HepG2 (cell line): Measurements from ENCODE around the gene PIK3R1.

Source experiments
- EP300 ChIP-seq, 3 experiments: sonication (generic) in 1 of 3; formaldehyde crosslinking in 1 of 3; IDR thresholded peaks; 2 replicates each; pipeline versions ENCODE4 v1.5.1 to v1.6.1; 2011 to 2020; ENCODE audit warnings: low read depth in 2 of 3, low read length in 2 of 3, borderline replicate concordance in 1 of 3, improper control_type of control experiment in 1 of 3, mild to moderate bottlenecking in 1 of 3, missing genetic modification reagents in 1 of 3, moderate library complexity in 1 of 3
- HMGA1 ChIP-seq: sonication (generic); formaldehyde crosslinking; conservative IDR thresholded peaks from 2 replicates; pipeline ENCODE4 v1.4.0; 2020; ENCODE audit warnings: missing genetic modification reagents
- POLR2AphosphoS5 ChIP-seq: IDR thresholded peaks from 2 replicates; pipeline ENCODE4 v1.6.1; 2012; ENCODE audit warnings: low read depth, low read length
- RXRB ChIP-seq: IDR thresholded peaks from 2 replicates; pipeline ENCODE4 v1.6.1; 2016; ENCODE audit warnings: borderline replicate concordance, missing genetic modification reagents, missing compliant biosample characterization
- TSC22D2 ChIP-seq: sonication (generic); formaldehyde crosslinking; IDR thresholded peaks from 2 replicates; pipeline ENCODE4 v1.5.1; 2020; ENCODE audit warnings: missing genetic modification reagents, mild to moderate bottlenecking, borderline replicate concordance
- ZBTB8A ChIP-seq: sonication (generic); formaldehyde crosslinking; IDR thresholded peaks from 2 replicates; pipeline ENCODE4 v1.4.0; 2020; ENCODE audit warnings: mild to moderate bottlenecking, low read depth, missing genetic modification reagents, borderline replicate concordance
- TF ChIP-seq, protein P1 (sequence below): sonication (generic); formaldehyde crosslinking; IDR thresholded peaks from 2 replicates; pipeline ENCODE4 v1.5.0; 2020; ENCODE audit warnings: missing genetic modification reagents, mild to moderate bottlenecking, borderline replicate concordance
- TF ChIP-seq, protein P2 (sequence below): sonication (generic); formaldehyde crosslinking; conservative IDR thresholded peaks from 2 replicates; pipeline ENCODE4 v1.5.0; 2020; ENCODE audit warnings: missing genetic modification reagents
- TF ChIP-seq, protein P3 (sequence below), 2 experiments: sonication (generic) in 1 of 2; formaldehyde crosslinking in 1 of 2; IDR thresholded peaks; 2 replicates each; pipeline versions ENCODE4 v1.4.0 to v1.6.1; 2018 to 2020; ENCODE audit warnings: missing genetic modification reagents in 2 of 2, borderline replicate concordance in 1 of 2, low read depth in 1 of 2, mild to moderate bottlenecking in 1 of 2, missing biosample characterization in 1 of 2
- TF ChIP-seq, protein P4 (sequence below): sonication (generic); formaldehyde crosslinking; IDR thresholded peaks from 2 replicates; pipeline ENCODE4 v1.5.0; 2020; ENCODE audit warnings: mild to moderate bottlenecking, missing genetic modification reagents, moderate library complexity
- TF ChIP-seq, protein P5 (sequence below): sonication (generic); formaldehyde crosslinking; IDR thresholded peaks from 2 replicates; pipeline ENCODE4 v1.4.0; 2020; ENCODE audit warnings: missing genetic modification reagents
- TF ChIP-seq, protein P6 (sequence below): sonication (generic); formaldehyde crosslinking; IDR thresholded peaks from 2 replicates; pipeline ENCODE4 v1.4.0; 2020; ENCODE audit warnings: mild to moderate bottlenecking, missing genetic modification reagents

DNA sequence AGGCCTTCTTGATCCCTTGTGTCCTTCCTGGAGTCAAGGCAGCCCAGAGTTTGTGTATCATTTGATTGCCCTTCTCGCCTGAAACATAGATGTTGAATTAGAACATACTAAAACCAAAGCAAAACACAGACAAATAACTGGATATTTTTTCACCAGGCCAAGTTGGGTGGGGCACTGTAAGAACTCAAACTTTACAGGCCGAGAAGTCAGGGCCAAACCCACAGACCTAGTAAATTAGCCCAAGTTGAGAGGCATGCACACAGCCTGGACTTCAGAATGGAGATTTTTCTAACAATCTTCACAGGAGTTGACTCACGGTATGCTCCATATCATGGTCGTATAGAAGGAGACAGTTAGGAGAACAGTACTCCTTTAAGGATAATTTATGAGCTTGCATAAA is 121.7 kb downstream of the PIK3R1 start:
- TF ChIP-seq EP300 (IDR thresholded peaks at IDR 0.05; ENCODE audit: low read depth in 2 of 2, low read length in 2 of 2) (no peak), EP300 (CRISPR knock-in tag; IDR thresholded peaks at IDR 0.05; ENCODE audit: borderline replicate concordance) (no peak), ZBTB8A (CRISPR knock-in tag) (no peak), TSC22D2 (CRISPR knock-in tag) (no peak), RXRB (no peak), POLR2AphosphoS5 (no peak), HMGA1 (no peak)
- TF ChIP-seq, protein P1, sequence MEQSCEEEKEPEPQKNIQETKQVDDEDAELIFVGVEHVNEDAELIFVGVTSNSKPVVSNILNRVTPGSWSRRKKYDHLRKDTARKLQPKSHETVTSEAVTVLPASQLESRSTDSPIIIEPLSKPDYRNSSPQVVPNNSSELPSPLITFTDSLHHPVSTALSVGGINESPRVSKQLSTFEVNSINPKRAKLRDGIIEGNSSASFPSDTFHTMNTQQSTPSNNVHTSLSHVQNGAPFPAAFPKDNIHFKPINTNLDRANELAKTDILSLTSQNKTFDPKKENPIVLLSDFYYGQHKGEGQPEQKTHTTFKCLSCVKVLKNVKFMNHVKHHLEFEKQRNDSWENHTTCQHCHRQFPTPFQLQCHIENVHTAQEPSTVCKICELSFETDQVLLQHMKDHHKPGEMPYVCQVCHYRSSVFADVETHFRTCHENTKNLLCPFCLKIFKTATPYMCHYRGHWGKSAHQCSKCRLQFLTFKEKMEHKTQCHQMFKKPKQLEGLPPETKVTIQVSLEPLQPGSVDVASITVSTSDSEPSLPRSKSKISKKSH, result no peak
- TF ChIP-seq, protein P2, sequence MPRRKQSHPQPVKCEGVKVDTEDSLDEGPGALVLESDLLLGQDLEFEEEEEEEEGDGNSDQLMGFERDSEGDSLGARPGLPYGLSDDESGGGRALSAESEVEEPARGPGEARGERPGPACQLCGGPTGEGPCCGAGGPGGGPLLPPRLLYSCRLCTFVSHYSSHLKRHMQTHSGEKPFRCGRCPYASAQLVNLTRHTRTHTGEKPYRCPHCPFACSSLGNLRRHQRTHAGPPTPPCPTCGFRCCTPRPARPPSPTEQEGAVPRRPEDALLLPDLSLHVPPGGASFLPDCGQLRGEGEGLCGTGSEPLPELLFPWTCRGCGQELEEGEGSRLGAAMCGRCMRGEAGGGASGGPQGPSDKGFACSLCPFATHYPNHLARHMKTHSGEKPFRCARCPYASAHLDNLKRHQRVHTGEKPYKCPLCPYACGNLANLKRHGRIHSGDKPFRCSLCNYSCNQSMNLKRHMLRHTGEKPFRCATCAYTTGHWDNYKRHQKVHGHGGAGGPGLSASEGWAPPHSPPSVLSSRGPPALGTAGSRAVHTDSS (CRISPR knock-in tag), result no peak
- TF ChIP-seq, protein P3, sequence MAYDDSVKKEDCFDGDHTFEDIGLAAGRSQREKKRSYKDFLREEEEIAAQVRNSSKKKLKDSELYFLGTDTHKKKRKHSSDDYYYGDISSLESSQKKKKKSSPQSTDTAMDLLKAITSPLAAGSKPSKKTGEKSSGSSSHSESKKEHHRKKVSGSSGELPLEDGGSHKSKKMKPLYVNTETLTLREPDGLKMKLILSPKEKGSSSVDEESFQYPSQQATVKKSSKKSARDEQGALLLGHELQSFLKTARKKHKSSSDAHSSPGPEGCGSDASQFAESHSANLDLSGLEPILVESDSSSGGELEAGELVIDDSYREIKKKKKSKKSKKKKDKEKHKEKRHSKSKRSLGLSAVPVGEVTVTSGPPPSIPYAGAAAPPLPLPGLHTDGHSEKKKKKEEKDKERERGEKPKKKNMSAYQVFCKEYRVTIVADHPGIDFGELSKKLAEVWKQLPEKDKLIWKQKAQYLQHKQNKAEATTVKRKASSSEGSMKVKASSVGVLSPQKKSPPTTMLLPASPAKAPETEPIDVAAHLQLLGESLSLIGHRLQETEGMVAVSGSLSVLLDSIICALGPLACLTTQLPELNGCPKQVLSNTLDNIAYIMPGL (CRISPR knock-in tag; IDR thresholded peaks at IDR 0.05; ENCODE audit: borderline replicate concordance in 1 of 2, low read depth in 1 of 2), result no peak
- TF ChIP-seq, protein P4, sequence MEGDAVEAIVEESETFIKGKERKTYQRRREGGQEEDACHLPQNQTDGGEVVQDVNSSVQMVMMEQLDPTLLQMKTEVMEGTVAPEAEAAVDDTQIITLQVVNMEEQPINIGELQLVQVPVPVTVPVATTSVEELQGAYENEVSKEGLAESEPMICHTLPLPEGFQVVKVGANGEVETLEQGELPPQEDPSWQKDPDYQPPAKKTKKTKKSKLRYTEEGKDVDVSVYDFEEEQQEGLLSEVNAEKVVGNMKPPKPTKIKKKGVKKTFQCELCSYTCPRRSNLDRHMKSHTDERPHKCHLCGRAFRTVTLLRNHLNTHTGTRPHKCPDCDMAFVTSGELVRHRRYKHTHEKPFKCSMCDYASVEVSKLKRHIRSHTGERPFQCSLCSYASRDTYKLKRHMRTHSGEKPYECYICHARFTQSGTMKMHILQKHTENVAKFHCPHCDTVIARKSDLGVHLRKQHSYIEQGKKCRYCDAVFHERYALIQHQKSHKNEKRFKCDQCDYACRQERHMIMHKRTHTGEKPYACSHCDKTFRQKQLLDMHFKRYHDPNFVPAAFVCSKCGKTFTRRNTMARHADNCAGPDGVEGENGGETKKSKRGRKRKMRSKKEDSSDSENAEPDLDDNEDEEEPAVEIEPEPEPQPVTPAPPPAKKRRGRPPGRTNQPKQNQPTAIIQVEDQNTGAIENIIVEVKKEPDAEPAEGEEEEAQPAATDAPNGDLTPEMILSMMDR (CRISPR knock-in tag), result no peak
- TF ChIP-seq, protein P5, sequence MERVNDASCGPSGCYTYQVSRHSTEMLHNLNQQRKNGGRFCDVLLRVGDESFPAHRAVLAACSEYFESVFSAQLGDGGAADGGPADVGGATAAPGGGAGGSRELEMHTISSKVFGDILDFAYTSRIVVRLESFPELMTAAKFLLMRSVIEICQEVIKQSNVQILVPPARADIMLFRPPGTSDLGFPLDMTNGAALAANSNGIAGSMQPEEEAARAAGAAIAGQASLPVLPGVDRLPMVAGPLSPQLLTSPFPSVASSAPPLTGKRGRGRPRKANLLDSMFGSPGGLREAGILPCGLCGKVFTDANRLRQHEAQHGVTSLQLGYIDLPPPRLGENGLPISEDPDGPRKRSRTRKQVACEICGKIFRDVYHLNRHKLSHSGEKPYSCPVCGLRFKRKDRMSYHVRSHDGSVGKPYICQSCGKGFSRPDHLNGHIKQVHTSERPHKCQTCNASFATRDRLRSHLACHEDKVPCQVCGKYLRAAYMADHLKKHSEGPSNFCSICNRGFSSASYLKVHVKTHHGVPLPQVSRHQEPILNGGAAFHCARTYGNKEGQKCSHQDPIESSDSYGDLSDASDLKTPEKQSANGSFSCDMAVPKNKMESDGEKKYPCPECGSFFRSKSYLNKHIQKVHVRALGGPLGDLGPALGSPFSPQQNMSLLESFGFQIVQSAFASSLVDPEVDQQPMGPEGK (CRISPR knock-in tag), result no peak
- TF ChIP-seq, protein P6, sequence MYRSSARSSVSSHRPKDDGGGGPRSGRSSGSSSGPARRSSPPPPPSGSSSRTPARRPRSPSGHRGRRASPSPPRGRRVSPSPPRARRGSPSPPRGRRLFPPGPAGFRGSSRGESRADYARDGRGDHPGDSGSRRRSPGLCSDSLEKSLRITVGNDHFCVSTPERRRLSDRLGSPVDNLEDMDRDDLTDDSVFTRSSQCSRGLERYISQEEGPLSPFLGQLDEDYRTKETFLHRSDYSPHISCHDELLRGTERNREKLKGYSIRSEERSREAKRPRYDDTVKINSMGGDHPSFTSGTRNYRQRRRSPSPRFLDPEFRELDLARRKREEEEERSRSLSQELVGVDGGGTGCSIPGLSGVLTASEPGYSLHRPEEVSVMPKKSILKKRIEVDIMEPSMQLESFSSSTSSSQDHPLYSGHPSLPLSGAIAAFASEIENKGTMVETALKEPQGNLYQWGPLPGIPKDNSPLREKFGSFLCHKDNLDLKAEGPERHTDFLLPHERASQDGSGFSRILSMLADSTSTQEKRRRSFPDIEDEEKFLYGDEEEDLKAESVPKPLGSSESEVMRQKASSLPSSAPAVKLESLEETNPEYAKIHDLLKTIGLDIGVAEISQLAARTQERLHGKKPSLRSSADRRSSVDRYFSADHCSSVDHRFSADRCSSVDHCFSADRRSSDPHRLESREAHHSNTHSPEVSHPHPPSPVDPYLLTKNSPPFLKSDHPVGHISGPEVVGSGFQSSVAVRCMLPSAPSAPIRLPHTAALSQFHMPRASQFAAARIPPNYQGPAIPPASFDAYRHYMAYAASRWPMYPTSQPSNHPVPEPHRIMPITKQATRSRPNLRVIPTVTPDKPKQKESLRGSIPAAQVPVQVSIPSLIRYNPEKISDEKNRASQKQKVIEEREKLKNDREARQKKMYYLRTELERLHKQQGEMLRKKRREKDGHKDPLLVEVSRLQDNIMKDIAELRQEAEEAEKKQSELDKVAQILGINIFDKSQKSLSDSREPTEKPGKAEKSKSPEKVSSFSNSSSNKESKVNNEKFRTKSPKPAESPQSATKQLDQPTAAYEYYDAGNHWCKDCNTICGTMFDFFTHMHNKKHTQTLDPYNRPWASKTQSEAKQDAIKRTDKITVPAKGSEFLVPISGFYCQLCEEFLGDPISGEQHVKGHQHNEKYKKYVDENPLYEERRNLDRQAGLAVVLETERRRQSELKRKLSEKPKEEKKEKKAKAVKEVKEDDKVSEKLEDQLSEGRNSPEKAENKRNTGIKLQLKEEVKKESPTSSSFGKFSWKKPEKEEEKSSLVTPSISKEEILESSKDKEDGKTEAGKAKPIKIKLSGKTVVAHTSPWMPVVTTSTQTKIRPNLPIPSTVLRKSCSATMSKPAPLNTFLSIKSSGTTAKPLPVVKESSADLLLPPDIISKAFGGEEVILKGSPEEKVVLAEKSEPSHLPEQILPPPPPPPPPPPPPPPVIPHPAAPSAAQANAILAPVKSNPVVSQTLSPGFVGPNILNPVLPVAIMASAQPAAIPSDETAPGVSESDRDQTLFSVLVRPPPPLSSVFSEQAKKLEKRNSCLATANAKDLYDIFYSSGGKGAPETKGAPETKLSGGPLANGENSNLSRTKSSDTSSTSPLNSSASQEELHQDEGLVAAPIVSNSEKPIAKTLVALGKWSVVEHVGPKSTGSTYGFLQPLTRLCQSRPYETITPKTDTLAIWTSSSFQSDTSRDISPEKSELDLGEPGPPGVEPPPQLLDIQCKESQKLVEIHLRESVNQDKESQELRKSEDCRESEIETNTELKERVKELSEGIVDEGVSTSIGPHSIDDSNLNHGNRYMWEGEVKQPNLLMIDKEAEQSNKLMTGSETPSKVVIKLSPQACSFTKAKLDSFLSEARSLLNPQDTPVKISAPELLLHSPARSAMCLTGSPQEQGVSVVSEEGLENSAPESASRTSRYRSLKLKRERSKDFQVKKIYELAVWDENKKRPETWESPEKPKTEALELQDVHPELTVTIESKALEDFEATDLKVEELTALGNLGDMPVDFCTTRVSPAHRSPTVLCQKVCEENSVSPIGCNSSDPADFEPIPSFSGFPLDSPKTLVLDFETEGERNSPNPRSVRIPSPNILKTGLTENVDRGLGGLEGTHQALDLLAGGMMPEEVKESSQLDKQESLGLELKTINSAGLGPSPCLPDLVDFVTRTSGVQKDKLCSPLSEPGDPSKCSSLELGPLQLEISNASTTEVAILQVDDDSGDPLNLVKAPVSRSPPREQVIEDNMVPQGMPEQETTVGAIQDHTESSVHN (CRISPR knock-in tag), result no peak
